OCI-LY3 (cell line): ENCODE data around the gene SLC16A7.

Source experiments
- EZH2phosphoT487 ChIP-seq: fragments of 200-600 bp; shearing (Covaris generic); IDR thresholded peaks from 2 replicates; pipeline ENCODE4 v1.6.1; 2018; ENCODE audit warnings: antibody characterized with exemption, mixed run types, low read depth
- TF ChIP-seq, protein P1 (sequence below): fragments of 200-600, 300-600 bp; sonication (generic); IDR thresholded peaks from 2 replicates; pipeline ENCODE4 v1.5.1; 2014; ENCODE audit warnings: antibody characterized with exemption, low read length, low read depth

DNA sequence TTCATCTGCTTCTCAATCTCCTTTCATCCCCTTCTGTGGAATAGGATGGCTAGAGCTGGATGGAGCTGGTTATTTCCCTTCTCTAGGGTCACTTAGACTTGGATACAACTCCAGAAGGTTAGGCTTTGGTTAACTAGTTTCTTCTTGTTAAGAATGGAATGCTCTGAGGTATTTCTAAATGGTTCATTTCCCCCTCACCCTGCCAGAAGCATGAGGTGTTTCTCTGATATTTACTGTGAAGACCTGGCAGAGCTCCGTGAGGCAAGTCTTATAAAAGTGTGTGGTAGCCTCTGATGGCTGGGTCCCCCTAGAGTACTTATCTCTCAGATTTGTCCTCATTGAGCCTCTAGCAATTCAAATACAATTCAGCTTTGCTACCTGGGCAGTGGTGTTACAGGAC lies 207.9 kb downstream of the SLC16A7 start:
- TF ChIP-seq, protein P1, sequence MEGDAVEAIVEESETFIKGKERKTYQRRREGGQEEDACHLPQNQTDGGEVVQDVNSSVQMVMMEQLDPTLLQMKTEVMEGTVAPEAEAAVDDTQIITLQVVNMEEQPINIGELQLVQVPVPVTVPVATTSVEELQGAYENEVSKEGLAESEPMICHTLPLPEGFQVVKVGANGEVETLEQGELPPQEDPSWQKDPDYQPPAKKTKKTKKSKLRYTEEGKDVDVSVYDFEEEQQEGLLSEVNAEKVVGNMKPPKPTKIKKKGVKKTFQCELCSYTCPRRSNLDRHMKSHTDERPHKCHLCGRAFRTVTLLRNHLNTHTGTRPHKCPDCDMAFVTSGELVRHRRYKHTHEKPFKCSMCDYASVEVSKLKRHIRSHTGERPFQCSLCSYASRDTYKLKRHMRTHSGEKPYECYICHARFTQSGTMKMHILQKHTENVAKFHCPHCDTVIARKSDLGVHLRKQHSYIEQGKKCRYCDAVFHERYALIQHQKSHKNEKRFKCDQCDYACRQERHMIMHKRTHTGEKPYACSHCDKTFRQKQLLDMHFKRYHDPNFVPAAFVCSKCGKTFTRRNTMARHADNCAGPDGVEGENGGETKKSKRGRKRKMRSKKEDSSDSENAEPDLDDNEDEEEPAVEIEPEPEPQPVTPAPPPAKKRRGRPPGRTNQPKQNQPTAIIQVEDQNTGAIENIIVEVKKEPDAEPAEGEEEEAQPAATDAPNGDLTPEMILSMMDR, result no peak
- no peak for TF ChIP-seq EZH2phosphoT487
